GM18520 (cell line): ENCODE data around the gene PAFAH1B1.
A peak's percentile ranks its signal among the peaks of the same experiment; 100 is the strongest.
"Not testable (repeated sequence)": the region's sequence is repeated elsewhere in the genome, so short reads cannot be mapped to it uniquely, and the experiment has no call there.

Experiments used
- ATAC-seq: cut with Tn5 transposase; IDR thresholded peaks from one replicate; pipeline ENCODE4 v1.9.1; 2021; ENCODE audit not compliant: unreplicated experiment

Gene PAFAH1B1

DNA sequence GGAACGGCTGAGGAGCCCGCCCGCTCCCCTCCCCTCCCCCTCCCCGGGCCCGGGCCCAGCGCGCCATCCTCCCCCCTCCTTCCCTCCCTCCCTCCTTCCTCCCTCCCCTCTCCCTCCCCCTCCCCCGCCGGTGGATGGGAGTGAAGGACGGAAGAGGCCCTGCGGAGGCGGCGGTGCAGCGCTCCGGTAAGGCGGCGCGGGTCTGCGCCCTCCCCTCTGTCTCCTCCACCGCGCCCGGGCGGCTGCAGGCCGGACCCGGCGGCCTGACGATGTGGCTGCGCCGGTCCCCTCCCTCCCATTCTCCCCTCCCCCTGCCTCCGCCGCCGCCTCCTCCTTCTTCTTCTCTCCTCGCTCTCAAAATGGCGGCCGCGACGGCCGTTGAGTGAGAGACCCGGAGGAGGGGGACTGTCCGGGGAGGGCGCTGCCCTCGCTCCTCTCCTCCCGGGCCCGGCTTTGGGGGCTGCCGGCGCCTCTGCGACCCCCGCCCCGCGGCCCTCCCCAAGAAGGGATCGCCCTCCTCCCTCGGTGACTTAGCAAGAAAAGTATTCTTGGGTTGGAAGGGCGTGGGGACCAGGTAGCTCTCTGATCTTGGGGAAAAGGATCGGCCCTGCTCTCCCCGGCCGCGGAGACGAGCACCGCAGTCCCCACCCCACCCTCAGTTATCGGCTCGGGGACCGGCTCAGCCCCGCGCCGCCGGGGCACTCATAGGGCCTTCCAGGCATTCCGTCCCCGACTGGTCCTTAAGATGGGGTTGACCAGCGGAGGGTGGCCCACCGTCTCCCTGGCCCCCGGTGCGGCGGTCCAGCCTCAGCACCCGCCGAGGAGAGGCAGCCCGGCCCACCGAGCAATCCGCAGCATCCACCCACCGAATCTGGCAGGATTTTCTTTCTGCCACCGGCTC is 617 bp downstream of the PAFAH1B1 start:
- ATAC-seq: peak; percentile 35

DNA sequence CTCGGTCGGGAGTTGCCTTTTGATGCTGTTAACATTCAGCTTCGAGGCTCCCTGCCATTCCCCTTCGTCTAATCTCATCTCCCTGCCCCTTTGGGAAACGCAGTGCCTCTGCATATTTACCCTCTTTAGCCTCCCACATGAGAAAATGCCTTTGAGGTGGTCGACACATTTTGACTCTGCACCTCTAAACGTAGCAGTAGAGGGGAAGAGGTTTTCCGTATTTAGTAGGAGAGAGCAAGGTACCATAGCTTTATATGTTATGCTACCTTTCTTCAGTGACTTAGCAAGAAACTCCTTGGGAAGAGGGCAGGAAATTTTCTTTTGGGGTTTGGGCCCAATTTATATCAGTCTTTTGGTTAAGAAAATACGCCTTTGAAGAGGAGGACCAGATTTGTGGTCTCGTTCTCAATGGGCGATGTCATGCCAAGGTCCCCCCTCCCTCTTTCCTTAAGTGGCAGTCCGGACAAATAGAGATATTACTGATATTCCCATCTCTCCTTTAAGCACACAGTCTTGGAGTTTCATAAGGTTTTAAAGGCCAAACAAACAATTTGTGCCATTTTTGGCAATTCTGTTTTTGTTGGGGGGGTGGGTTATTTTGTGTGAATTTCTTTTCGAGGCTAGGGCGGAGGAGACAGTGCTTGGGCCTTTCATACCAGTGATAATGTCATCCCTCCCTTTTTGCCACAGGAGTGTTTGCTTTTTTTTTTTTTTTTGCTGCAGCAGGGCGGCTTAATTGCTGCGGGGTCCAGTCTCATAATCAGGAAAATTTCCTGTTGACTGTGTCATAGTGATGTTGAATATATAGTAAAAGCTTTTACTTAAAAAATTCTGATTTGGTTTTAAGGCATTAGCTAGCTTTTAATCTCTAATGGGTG is 1.5 kb downstream of the PAFAH1B1 start:
- no peak for ATAC-seq

DNA sequence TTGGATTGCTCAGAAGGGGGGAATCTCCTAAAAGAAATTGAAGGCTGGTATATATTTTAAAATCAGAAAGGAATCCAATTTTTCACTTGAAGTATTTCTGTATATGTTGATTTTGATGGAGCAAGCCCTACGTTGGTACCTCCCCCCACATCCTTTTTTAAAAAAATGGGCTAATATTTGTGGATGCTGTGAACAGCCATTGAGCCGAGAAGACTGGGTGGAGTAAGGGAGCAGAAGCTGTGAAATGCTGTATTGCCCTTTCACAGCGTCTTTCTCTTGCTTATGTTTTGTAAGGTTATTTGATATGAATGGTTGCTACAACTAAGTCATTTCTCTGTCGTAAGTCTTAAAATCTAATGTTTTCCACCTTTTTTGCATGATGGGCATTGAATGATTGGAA is 2.3 kb downstream of the PAFAH1B1 start:
- no peak for ATAC-seq

DNA sequence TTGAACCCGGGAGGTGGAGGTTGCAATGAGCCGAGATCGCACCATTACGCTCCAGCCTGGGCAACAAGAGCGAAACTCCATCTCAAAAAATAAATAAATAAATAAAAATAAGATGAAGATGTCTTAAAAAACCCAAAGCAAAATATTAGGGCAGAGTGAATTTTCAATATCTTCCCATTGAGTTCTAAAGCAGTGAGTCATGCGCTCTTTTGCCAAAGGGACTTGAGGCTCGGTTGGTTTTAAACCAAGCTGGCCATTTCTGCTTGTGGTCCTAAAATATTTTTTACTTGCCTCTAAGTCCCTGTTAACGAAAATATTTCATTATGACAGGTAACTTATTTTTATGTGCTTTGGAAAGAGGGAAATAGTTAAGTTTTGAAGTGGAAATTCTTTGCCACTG is 4.7 kb downstream of the PAFAH1B1 start:
- ATAC-seq: no peak

DNA sequence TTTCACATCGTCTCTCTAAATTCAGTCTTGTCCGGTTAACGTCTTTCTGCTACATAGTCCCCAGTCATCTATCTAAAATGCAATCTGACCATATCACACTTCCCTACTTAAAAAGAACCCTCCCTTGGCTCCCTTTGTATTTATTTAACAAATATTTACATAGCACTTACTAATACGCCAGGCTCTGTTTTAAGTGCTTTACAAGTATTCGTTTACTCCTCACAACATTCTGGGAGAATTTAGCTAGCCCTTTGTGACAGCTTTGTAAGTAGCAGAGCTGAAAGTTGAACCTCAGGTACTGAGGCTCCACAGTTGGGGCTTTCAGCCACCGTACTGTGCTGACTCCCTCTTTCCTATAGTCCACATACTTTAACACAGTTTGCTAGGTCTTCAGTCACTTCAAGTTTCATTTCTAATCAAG is 9.2 kb downstream of the PAFAH1B1 start:
- ATAC-seq: no peak

DNA sequence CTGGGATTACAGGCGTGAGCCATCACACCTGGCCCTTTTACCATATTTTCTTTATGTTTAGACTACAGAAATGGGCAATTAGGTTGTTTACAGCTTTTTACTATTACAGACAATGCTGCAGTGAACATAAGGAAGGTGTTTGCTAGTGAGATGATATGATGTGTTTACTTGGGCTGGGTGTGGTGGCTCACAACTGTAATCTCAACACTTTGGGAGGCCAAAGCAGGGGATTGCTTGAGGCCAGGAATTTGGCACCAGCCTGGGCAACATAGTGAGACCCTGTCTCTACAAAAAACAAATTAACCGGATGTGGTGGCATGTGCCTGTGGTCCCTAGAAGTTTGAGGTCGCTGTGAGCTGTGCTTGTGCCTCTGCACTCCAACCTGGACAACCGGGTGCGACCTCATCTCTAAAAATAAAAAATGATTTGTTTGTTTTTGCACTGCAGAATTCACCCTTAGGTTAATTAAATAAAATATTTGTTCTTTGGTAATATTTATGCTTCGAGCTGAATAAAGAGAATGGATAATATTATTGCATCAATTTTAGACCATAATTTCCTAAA is 15.0 kb downstream of the PAFAH1B1 start:
- no peak for ATAC-seq

DNA sequence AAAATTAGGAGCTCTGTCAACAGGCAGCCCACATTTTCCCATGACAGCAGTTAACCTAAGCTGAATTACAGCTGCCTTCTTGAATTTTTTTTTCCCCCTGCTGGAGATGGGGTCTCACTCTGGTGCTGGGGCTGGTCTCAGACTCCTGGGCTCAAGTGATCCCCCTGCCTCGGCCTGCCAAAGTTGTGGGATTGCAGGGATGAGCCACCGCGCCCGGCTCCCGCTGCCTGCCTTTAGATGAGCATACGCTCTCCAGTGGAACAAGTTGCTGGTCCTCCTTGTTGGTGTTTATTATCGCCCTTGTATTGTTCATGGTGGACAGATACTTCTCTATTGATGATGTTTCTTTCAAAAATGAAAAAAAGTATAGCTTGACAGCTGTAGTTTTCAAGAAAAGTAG is 15.6 kb downstream of the PAFAH1B1 start:
- no peak for ATAC-seq

DNA sequence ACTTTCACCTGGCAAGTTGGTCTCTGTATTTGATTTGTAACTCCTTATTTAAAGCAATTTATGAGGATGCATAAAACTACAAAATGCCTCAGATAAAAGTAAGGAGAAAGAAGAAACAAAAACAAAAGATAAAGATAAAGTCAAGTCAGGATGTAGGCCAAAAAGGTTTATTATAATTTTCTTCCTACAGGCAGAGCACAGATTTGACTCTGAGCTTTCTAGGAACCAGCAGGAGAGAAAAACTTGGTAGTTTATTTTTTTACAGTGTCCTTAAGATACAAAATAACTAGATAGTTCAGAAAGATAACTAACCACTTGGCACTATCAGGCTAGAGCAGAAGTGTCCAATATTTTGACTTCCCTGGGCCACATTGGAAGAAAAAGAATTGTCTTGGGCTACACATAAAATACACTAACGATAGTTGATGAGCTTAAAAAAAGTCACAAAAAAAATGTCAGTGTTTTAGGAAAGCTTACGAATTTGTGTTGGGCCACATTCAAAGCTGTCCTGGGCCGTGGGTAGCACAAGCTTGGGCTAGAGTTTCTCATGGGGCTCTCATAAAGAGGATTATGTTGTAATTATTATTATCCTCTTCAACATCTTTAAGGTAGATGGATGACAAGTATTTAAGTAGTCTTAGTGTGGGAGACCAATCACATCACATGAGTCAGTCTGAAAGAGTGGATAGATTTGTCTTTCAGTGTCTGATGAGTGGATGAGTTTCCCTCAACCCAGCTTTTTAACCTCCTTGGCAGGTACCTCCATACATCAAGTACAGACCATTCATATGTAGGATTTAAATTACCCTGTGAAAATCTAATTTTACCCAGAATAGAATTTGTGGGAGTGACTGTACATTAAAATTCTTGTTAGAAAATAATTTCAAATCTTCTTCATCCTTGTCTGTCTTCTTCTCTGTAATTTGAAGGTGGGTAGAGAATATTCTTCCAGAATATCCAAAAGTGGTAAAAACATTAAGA is 17.0 kb downstream of the PAFAH1B1 start:
- ATAC-seq: no peak

DNA sequence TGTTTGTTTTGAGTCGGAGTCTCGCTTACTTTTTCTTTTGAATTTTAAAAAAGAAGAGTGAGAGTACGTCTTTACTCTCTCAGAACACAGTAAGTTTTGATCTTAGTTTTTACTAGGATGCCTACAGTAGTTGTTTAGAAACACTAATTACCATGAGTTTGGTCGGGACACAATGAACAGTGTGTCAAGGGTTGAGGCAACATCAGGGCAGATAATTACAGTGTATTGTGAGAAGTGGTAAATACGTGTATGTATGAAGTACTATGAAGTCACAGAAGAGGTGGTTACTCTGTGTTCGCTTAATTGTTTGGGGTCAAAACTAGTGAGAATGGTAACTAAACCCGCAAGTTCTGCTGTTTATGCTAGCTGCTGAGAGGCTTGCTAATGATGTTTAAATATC is 18.2 kb downstream of the PAFAH1B1 start:
- ATAC-seq: no peak

DNA sequence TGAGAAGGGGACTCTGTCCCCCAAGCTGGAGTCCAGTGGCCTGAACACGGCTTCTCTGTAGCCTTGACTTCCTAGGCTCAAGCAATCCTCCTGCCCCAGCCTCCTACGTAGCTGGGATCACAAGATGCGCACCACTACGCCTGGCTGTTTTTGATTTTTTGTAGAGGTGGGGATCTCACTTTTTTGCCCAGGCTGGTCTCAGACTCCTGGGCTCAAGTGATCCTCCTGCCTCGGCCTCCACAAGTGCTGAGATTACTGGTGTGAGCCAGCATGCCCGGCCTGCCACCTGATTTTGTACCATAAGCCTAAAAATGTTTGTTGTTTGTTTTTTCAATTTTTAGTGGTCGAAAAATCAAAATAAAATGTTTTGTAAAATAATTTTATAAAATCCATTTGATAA is 19.2 kb downstream of the PAFAH1B1 start:
- no peak for ATAC-seq

DNA sequence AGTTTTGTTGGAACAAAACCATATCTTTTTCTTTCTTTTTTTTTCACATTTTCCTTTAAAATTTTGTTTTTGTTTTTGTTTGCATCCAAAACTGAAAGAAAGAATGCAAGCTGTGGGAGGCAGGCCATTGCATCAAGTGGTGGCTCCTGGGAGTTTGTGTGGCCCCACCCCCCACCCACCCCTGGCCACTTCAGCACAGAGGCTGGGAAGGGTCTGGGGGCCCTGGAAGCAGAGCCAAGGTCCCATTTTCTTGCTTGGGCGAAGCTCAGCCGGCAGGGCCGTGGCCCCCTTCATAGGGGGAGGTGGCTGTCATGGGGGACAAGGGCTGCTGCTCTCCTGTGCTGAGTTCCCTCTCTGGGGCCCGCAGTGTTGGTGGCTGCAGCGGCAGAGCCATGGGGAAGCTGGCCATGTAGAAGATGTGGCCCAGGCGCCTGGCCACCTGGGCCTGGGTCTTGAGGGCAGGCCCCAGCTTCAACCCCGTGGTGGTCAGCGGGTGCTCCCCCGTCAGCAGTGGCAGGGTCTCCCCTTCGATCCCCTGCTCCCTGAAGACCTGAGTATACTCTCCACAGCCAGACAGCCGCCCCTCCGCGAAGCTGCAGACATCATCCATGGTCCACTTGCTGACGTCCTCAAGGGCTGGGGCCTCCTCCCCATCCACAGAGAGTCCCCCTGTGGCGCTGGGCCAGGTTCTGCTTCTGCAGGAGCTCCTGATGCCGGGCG is 19.8 kb downstream of the PAFAH1B1 start:
- ATAC-seq: no peak

DNA sequence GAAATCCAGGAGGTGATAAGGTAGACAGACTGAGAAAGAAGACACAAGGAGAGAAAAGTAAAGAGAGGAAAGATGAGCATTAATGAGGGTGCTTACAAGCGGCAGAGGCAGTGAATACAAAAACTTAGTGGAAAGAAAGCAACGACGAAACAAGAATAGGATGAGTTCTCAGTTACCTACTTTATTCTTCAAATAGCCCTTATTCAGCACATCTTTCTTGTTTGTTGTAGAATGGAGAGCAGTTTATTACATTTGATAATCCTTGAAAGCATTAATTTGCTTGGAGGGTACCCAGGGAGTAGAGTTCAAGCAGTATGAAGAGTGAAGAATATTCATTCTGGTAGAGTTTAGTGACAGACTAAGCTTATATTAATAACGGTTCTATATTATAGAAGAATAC is 22.4 kb downstream of the PAFAH1B1 start:
- ATAC-seq: no peak

DNA sequence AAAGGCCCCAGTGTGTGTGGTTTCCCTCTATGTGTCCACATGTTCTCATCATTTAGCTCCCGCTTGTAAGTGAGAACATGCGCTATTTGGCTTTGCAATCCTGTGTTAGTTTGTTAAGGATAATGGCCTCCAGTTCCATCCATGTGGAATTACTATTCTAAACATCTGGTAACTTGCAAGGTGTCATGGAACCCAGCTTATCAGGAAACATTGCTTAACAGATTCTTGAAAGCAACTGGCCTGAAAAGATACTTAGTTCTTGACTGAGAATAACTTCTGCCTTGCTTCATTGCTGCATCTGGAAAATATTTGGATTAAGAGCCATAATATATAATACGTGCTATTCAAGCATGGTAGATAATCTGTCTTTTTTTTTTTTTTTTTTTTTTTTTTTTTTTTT is 27.8 kb downstream of the PAFAH1B1 start:
- ATAC-seq: no peak

DNA sequence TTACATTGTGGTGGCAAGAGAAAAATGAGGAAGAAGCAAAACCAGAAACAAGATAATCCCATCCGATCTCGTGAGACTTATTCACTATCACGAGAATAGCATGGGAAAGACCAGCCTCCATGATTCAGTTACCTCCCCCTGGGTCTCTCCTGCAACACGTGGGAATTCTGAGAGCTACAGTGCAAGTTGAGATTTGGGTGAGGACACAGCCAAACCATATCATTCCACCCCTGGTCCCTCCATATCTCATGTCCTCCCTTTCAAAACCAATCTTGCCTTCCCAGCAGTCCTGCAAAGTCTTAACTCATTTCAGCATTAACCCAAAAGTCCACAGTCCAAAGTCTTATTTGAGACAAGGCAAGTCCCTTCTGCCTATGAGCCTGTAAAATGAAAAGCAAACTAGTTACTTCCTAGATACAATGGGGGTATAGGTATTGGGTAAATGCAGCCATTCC is 28.5 kb downstream of the PAFAH1B1 start:
- not testable (repeated sequence) for ATAC-seq

DNA sequence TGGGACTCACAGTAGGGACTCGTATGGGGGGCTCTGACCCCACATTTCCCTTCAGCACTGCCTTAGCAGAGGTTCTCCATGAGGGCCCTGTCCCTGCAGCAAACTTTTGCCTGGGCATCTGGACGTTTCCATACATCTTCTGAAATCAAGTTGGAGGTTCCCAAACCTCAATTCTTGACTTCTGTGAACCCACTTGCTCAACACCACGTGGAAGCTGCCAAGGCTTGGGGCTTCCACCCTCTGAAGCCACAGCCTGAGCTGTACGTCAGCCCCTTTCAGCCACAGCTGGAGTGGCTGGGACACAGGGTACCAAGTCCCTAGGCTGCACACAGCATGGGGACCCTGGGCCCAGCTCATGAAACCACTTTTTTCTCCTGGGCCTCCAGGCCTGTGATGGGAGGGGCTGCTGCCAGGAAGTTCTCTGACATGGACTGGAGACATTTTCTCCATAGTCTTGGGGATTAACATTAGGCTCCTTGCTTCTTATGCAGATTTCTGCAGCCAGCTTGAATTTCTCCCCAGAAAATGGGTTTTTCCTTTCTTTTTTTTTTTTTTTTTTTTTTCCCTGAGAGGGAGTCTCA is 29.4 kb downstream of the PAFAH1B1 start:
- not testable (repeated sequence) for ATAC-seq

DNA sequence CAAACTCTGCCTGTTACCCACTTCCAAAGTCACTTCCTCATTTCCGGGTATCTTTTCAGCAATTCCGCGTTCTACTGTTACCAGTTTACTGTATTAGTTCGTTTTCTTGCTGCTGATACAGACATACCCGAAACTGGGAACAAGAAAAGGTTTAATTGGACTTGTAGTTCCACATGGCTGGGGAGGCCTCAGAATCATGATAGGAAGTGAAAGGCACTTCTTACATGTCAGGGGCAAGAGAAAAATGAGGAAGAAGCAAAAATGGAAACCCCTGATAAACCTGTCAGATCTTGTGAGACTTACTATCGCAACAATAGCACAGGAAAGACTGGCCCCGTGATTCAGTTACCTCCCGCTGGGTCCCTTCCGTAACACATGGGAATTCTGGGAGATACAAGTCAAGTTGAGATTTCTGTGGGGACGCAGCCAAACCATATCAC is 30.9 kb downstream of the PAFAH1B1 start:
- no peak for ATAC-seq

DNA sequence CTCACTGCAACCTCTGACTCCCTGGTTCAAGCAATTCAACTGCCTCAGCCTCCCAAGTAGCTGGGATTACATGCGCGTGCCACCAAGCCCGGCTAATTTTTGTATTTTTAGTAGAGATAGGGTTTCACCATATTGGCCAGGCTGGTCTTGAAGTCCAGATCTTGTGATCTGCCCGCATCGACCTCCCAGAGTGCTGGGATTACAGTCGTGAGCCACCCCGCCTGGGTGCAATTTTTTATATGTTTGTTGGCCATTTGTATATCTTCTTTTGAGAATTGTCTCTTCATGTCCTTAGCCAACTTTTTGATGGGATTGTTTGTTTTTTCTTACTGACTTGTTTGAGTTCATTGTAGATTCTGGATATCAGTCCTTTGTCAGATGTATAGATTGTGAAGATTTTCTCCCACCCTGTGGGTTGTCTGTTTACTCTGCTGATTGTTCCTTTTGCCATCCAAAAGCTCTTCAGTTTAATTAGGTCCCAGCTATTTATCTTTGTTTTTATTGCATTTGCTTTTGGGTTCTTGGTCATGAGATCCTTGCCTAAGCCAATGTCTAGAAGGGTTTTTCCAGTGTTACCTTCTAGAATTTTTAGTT is 33.3 kb downstream of the PAFAH1B1 start:
- not testable (repeated sequence) for ATAC-seq

DNA sequence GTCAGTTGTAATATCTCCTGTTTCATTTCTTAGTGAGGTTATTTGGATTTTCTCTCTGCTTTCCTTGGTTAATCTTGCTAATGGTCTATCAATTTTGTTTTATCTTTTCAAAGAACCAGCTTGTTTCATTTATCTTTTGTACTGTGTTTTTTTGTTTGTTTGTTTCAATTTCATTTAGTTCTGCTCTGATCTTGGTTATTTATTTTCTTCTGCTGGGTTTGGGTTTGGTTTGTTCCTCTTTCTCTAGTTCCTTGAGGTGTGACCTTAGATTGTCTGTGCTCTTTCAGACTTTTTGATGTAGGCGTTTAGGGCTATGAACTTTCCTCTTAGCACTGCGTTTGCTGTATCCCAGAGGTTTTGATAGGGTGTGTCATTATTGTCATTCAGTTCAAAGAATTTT is 35.5 kb downstream of the PAFAH1B1 start:
- ATAC-seq: not testable (repeated sequence)

DNA sequence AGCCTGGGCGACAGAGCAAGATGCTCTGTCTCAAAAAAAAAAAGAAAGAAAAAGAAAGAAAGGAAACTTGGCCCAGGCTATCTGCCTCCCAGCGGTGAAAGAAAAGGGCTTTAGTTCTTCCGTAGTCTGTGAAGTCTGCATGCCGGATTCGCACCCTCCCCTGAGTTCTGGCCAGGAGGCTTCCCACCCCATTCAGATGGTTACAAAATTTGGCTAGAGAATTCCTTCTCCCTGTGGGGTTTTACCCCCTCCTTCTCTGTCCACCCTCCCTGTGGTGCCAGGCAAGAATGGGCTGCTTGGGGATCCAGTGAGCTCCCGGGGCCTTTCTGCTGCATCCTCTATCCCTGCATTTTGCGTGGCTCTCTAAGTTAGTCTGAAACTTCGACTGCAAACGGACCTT is 37.8 kb downstream of the PAFAH1B1 start:
- ATAC-seq: no peak
